GM23248 (cell line): Measurements from ENCODE around the gene RHEB.

Experiments
- EZH2 ChIP-seq: fragments of 200-600 bp; sonication (generic); IDR thresholded peaks from 2 replicates; pipeline ENCODE4 v1.6.1; 2018; ENCODE audit warnings: antibody characterized with exemption, mild to moderate bottlenecking; ENCODE audit not compliant: insufficient read depth, poor library complexity, severe bottlenecking
- EZH2phosphoT487 ChIP-seq: fragments of 200-600 bp; sonication (generic); IDR thresholded peaks from 2 replicates; pipeline ENCODE4 v1.6.1; 2018; ENCODE audit warnings: antibody characterized with exemption, moderate library complexity, mild to moderate bottlenecking, low read depth; ENCODE audit not compliant: insufficient read depth

DNA sequence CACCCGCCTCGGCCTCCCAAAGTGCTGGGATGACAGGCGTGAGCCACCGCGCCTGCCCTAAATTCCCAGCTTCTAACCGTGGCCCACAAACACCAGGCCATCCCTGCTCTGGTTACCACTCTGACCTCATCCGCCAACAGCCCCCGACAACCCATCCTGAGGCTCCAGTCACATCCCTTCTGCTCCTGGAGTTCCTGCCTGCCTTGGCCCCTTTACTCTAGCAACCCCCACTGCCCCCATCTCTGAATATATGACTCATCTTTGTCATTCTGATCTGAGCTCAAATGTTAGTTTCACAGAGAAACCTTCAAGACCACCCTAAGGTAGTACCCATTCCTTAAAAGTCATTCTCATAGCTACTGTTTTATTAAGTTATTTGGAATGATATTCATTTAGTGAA lies 26.6 kb downstream of the RHEB start:
- TF ChIP-seq EZH2 = no peak
- no peak for TF ChIP-seq EZH2phosphoT487
